HepG2 (cell line): ENCODE data around the gene PCDHA6. TPM values are rescaled to one million over a fixed set of nuclear protein-coding genes. Genes with fewer than 3 reads are reported as not detected.

ENCODE experiments used
- ATAC-seq: fragments of 200-7000 bp; cut with Tn5 transposase; 3 replicates; pipeline ENCODE4 v1.9.1; 2020; ENCODE audit warnings: mild to moderate bottlenecking, moderate library complexity
- BruUV-seq: library from RNA; stranded (reverse); fragments of 400-500 nt; replicated peaks from 2 replicates; lab custom pipeline; 2021; lab: Mats Ljungman, UMichigan
- CTCF ChIA-PET: fragments of 300-600 bp; formaldehyde crosslinking; extraction: SDS; loops from one replicate; lab custom pipeline; 2021; ENCODE audit warnings: low total read pairs, inconsistent platforms, low intra/inter-chr PET ratio; lab: Yijun Ruan, JAX
- POLR2A ChIA-PET: fragments of 350-600 bp; sonication (Branson Sonifier 250); formaldehyde crosslinking; loops from one replicate; lab custom pipeline; 2020; ENCODE audit warnings: antibody characterized with exemption, inconsistent platforms; lab: Yijun Ruan, JAX
- DNase-seq: peaks from one replicate; pipeline ENCODE4 v3.0.0-alpha.2; 2015; ENCODE audit warnings: low spot score
- FAIRE-seq: peaks from 3 replicates; lab custom pipeline; 2011; peaks lifted over from hg19 to GRCh38; lab: Jason Lieb, UNC
- H2AFZ ChIP-seq: one replicate; pipeline ENCODE4 v1.6.1; 2011; ENCODE audit warnings: low read length, inconsistent platforms
- H3K27ac ChIP-seq: fragments of 300-600 bp; 3 replicates; pipeline ENCODE4 v1.8.0; 2011; ENCODE audit warnings: mixed run types, mild to moderate bottlenecking, mixed read lengths, low read length, inconsistent platforms; ENCODE audit not compliant: insufficient read depth; ENCODE audit errors: extremely low read length
- H3K27me3 ChIP-seq, 2 experiments: fragments of 200-600 bp in 1 of 2; 2 replicates in 1 of 2; 3 replicates in 1 of 2; pipeline versions ENCODE4 v1.6.0 to v1.8.0; 2011; ENCODE audit warnings: low read length in 2 of 2, mild to moderate bottlenecking in 2 of 2, moderate library complexity in 2 of 2, inconsistent platforms in 1 of 2; ENCODE audit not compliant: insufficient read depth in 2 of 2, control insufficient read depth in 1 of 2
- H3K36me3 ChIP-seq, 2 experiments: fragments of 200-600 bp in 1 of 2; replicated peaks in 1 of 2; 2 replicates in 1 of 2; 3 replicates in 1 of 2; pipeline versions ENCODE4 v1.5.1 to v1.8.0; 2011; ENCODE audit warnings: low read length in 2 of 2, inconsistent platforms in 1 of 2; ENCODE audit not compliant: insufficient read depth in 2 of 2, control insufficient read depth in 1 of 2
- H3K4me1 ChIP-seq: 2 replicates; pipeline ENCODE4 v1.5.1; 2012; ENCODE audit warnings: low read length, inconsistent platforms; ENCODE audit not compliant: insufficient read depth
- H3K4me2 ChIP-seq: 2 replicates; pipeline ENCODE4 v1.6.0; 2011; ENCODE audit warnings: low read depth, low read length, inconsistent platforms
- H3K4me3 ChIP-seq, 3 experiments: fragments of 200-600 bp in 1 of 3; sonication (generic), shearing (Covaris generic) in 1 of 3; replicated peaks in 1 of 3; 2 replicates each; pipeline ENCODE4 v1.5.1; 2011 to 2016; ENCODE audit warnings: low read length in 3 of 3, inconsistent platforms in 2 of 3, low read depth in 2 of 3, mild to moderate bottlenecking in 2 of 3, control low read depth in 1 of 3, mixed read lengths in 1 of 3; ENCODE audit not compliant: insufficient read depth in 1 of 3
- H3K79me2 ChIP-seq: one replicate; pipeline ENCODE4 v1.6.1; 2011; ENCODE audit warnings: low read length, inconsistent platforms; ENCODE audit not compliant: insufficient read depth
- H3K9ac ChIP-seq: 2 replicates; pipeline ENCODE4 v1.6.0; 2011; ENCODE audit warnings: mild to moderate bottlenecking, low read depth, low read length, inconsistent platforms; ENCODE audit not compliant: insufficient read depth
- H3K9me3 ChIP-seq: 2 replicates; pipeline ENCODE4 v1.5.1; 2012; ENCODE audit warnings: mild to moderate bottlenecking, low read length
- H4K20me1 ChIP-seq: 2 replicates; pipeline ENCODE4 v1.6.0; 2011; ENCODE audit warnings: inconsistent platforms, mild to moderate bottlenecking, low read length, moderate library complexity; ENCODE audit not compliant: insufficient read depth
- GRHL1 ChIP-seq: sonication (generic); formaldehyde crosslinking; conservative IDR thresholded peaks from 2 replicates; pipeline ENCODE4 v1.8.0; 2022; ENCODE audit warnings: missing genetic modification reagents
- JUN ChIP-seq: sonication (generic); formaldehyde crosslinking; IDR thresholded peaks from 2 replicates; pipeline ENCODE4 v1.4.0; 2020; ENCODE audit warnings: mild to moderate bottlenecking, missing genetic modification reagents
- PCBP1 ChIP-seq: fragments of 200-400 bp; formaldehyde crosslinking; IDR thresholded peaks from 2 replicates; pipeline ENCODE4 v1.6.1; 2017; ENCODE audit warnings: mild to moderate bottlenecking, low read depth, low read length, borderline replicate concordance
- RFX3 ChIP-seq: IDR thresholded peaks from 2 replicates; pipeline ENCODE4 v1.6.1; 2016; ENCODE audit warnings: missing biosample characterization, missing genetic modification reagents
- SOX5 ChIP-seq: IDR thresholded peaks from 2 replicates; pipeline ENCODE4 v1.6.1; 2016; ENCODE audit warnings: borderline replicate concordance
- ZNF577 ChIP-seq: sonication (generic); formaldehyde crosslinking; IDR thresholded peaks from 2 replicates; pipeline ENCODE4 v1.4.0; 2020; ENCODE audit warnings: mild to moderate bottlenecking, low read depth, missing genetic modification reagents, borderline replicate concordance
- WGBS: methylation state at CpG from one replicate; pipeline ENCODE4 v1.1.6; 2017; ENCODE audit warnings: low lambda C conversion rate; 5-methylcytosine and 5-hydroxymethylcytosine counted together
- in situ Hi-C: cut with HindIII; loops from 2 replicates; pipeline ENCODE4 v1.10.0; 2017; ENCODE audit warnings: low pct_unique_long_range_greater_than_20kb; ENCODE audit not compliant: extremely low pct_ligation_motif_present
- intact Hi-C: fragments of 100-400 bp; cut with micrococcal nuclease; formaldehyde crosslinking; loops from one replicate; pipeline ENCODE4 v1.10.0; 2022; ENCODE audit not compliant: unreplicated experiment
- polyA plus RNA-seq, 8 experiments: library from polyadenylated mRNA; depleted of rRNA in 3 of 8; stranded (reverse) in 7 of 8; unstranded in 1 of 8; fragments of >200 nt; fragmentation: Illumina TruSeq in 4 of 8; extraction: Trizol in 4 of 8; gene quantifications; 2 replicates each; pipeline versions ENCODE4 v1.2.1 to v1.2.3, GENCODE V29; 2011 to 2016; ENCODE audit warnings: low read depth in 4 of 8, missing spikeins in 1 of 8, mixed read lengths in 1 of 8; ENCODE audit not compliant: insufficient read depth in 1 of 8
- total RNA-seq, 5 experiments: library from RNA; depleted of rRNA; stranded (reverse); fragments of >200 nt; fragmentation: Illumina TruSeq; extraction: Trizol; gene quantifications; 2 replicates each; pipeline ENCODE4 v1.2.3, GENCODE V29; 2016; ENCODE audit warnings: low read depth in 1 of 5
- TF ChIP-seq, protein P1 (sequence below): sonication (generic); formaldehyde crosslinking; IDR thresholded peaks from 2 replicates; pipeline ENCODE4 v1.8.1; 2023; ENCODE audit warnings: mild to moderate bottlenecking, missing genetic modification reagents, borderline replicate concordance
- TF ChIP-seq, protein P2 (sequence below): sonication (generic); formaldehyde crosslinking; IDR thresholded peaks from 2 replicates; pipeline ENCODE4 v1.8.0; 2022; ENCODE audit warnings: mild to moderate bottlenecking, missing genetic modification reagents, borderline replicate concordance
- TF ChIP-seq, protein P3 (sequence below): sonication (generic); formaldehyde crosslinking; IDR thresholded peaks from 2 replicates; pipeline ENCODE4 v1.4.0; 2020; ENCODE audit warnings: missing genetic modification reagents

Gene PCDHA6
- total and polyA plus RNA-seq, 2 of the 13 experiments (the other 11 are each of a cell fraction or from before 2014, with no cell fraction given), result not detected

DNA sequence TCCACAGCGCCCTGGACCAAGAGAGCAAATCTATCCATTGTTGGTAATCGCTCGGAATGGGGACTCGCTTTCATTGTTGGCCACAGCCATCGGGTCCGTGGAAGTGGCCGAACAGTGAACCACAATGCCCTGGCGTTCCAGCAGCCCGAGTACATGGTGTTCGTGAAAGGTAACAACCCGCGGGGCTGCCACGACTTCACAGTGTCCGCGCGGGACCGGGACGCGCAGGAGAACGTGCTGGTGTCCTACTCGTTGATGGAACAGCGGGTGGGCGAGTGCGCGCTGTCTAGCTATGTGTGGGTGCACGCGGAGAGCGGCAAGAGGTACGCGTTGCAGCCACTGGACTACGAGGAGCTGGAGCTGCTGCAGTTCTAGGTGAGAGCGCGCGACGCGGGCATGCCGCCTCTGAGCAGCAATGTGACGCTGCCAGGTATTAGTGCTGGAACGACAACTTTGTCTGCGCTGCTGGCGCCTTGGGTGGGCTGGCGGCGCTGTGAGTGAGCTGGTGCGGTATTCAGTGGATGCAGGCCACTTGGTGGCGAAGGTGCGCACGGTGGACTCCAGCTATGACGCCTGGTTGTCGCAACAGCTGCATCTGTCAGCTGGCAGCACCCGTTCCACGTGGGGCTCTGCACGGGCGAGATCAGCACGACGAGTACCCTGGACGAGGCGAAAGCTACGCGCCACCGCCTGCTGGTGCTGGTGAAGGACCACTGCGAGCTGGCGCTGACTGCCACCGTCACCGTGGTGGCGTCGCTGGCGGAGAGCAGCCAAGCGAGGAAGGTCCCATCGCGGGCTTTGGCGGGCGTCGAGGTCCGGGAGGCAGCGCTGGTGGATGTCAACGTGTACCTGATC is 34.9 kb downstream of the PCDHA6 start:
- no peaks in the 10 kb centered on the region for H3K9me3 ChIP-seq
- BruUV-seq, result no TSS peak
- no peak overlapping the region for H3K4me3 ChIP-seq
- POLR2A ChIA-PET, result no interaction called here
- no peaks in the 10 kb centered on the region for H3K36me3 ChIP-seq
- intact Hi-C loops, result no loop called here
- DNase-seq (no peak), FAIRE-seq (no peak), ATAC-seq (no peak)
- H3K4me1 ChIP-seq, result no peaks in the 10 kb centered on the region
- H3K27me3 ChIP-seq, result no peaks in the 10 kb centered on the region
- CTCF ChIA-PET, result no interaction called here
- TF ChIP-seq, protein P1, sequence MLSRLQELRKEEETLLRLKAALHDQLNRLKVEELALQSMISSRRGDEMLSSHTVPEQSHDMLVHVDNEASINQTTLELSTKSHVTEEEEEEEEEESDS (CRISPR knock-in tag), result no peak
- no peak for TF ChIP-seq ZNF577 (CRISPR knock-in tag)
- no peak for TF ChIP-seq JUN
- no peak for TF ChIP-seq GRHL1 (CRISPR knock-in tag)
- TF ChIP-seq SOX5 (CRISPR knock-in tag), result no peak
- TF ChIP-seq, protein P2, sequence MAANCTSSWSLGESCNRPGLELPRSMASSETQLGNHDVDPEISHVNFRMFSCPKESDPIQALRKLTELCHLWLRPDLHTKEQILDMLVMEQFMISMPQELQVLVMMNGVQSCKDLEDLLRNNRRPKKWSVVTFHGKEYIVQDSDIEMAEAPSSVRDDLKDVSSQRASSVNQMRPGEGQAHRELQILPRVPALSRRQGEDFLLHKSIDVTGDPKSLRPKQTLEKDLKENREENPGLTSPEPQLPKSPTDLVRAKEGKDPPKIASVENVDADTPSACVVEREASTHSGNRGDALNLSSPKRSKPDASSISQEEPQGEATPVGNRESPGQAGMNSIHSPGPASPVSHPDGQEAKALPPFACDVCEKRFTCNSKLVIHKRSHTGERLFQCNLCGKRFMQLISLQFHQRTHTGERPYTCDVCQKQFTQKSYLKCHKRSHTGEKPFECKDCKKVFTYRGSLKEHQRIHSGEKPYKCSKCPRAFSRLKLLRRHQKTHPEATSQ (CRISPR knock-in tag), result no peak
- no peak for TF ChIP-seq PCBP1
- TF ChIP-seq, protein P3, sequence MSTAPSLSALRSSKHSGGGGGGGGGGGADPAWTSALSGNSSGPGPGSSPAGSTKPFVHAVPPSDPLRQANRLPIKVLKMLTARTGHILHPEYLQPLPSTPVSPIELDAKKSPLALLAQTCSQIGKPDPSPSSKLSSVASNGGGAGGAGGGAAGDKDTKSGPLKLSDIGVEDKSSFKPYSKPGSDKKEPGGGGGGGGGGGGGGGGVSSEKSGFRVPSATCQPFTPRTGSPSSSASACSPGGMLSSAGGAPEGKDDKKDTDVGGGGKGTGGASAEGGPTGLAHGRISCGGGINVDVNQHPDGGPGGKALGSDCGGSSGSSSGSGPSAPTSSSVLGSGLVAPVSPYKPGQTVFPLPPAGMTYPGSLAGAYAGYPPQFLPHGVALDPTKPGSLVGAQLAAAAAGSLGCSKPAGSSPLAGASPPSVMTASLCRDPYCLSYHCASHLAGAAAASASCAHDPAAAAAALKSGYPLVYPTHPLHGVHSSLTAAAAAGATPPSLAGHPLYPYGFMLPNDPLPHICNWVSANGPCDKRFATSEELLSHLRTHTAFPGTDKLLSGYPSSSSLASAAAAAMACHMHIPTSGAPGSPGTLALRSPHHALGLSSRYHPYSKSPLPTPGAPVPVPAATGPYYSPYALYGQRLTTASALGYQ (CRISPR knock-in tag), result no peak
- TF ChIP-seq RFX3 (CRISPR knock-in tag), result no peak
- in situ Hi-C loops, result no loop called here
- H2AFZ ChIP-seq, result no peak overlapping the region
- H4K20me1 ChIP-seq, result no peaks in the 10 kb centered on the region
- H3K79me2 ChIP-seq, result no peaks in the 10 kb centered on the region
- no peak overlapping the region for H3K27ac ChIP-seq
- H3K4me2 ChIP-seq, result no peak overlapping the region
- H3K9ac ChIP-seq, result no peak overlapping the region
- WGBS, result 83% methylated on average over 50 of the region's 76 CpGs
